Lower leg skin (tissue), 4 donors: ENCODE data around the gene THSD4. TPM values are rescaled to one million over a fixed set of nuclear protein-coding genes. Genes with fewer than 3 reads are reported as not detected.

Experiments used
- DNase-seq, 2 donors: peaks; one replicate each; pipeline ENCODE4 v3.0.0-alpha.2; 2019; ENCODE audit warnings: low spot score in 2 of 2
- H3K4me3 ChIP-seq: fragments of 200-600 bp; sonication (generic); 2 replicates; pipeline ENCODE4 v1.5.1; 2017; ENCODE audit warnings: mild to moderate bottlenecking, low read depth; ENCODE audit not compliant: poor library complexity, severe bottlenecking
- POLR2A ChIP-seq, 2 donors: fragments of 450-650 bp; IDR thresholded peaks; one replicate each; pipeline ENCODE4 v1.6.1; 2016 to 2017; ENCODE audit warnings: antibody characterized with exemption in 2 of 2, mild to moderate bottlenecking in 1 of 2, moderate library complexity in 1 of 2
- WGBS, 2 donors: methylation state at CpG; one replicate each; pipeline ENCODE4 v1.1.5; 2018; 5-methylcytosine and 5-hydroxymethylcytosine counted together
- intact Hi-C: fragments of 100-400 bp; cut with DNase I; formaldehyde crosslinking; loops from one replicate; pipeline ENCODE4 v1.15.0; 2023; ENCODE audit warnings: low total_unique reads
- total RNA-seq, 4 donors: library from RNA; depleted of rRNA; stranded (reverse); fragments of >200 nt; gene quantifications; one replicate each; pipeline ENCODE4 v1.1.0, GENCODE V29; 2016
- TF ChIP-seq, protein P1 (sequence below), 3 donors: fragments of 450-650 bp; IDR thresholded peaks; one replicate each; pipeline ENCODE4 v1.5.1; 2016; ENCODE audit warnings: antibody characterized with exemption in 3 of 3, mild to moderate bottlenecking in 3 of 3, moderate library complexity in 2 of 3

Gene THSD4
- total RNA-seq, 4 donors from 2014 or later = 9.3 to 39.2 (median 32.8) TPM

- no peak for TF ChIP-seq POLR2A (IDR thresholded peaks at IDR 0.05)
- TF ChIP-seq, protein P1, sequence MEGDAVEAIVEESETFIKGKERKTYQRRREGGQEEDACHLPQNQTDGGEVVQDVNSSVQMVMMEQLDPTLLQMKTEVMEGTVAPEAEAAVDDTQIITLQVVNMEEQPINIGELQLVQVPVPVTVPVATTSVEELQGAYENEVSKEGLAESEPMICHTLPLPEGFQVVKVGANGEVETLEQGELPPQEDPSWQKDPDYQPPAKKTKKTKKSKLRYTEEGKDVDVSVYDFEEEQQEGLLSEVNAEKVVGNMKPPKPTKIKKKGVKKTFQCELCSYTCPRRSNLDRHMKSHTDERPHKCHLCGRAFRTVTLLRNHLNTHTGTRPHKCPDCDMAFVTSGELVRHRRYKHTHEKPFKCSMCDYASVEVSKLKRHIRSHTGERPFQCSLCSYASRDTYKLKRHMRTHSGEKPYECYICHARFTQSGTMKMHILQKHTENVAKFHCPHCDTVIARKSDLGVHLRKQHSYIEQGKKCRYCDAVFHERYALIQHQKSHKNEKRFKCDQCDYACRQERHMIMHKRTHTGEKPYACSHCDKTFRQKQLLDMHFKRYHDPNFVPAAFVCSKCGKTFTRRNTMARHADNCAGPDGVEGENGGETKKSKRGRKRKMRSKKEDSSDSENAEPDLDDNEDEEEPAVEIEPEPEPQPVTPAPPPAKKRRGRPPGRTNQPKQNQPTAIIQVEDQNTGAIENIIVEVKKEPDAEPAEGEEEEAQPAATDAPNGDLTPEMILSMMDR (IDR thresholded peaks at IDR 0.05) = no peak
- intact Hi-C loops = no loop called here
- H3K4me3 ChIP-seq = no peak overlapping the region
- no peak for DNase-seq
- WGBS, 2 donors = 72 to 76% methylated on average over 16 of the region's 16 CpGs
Measured at GRCh38 chr15:71411538-71412482, 296.5 kb downstream of the THSD4 start.

DNA sequence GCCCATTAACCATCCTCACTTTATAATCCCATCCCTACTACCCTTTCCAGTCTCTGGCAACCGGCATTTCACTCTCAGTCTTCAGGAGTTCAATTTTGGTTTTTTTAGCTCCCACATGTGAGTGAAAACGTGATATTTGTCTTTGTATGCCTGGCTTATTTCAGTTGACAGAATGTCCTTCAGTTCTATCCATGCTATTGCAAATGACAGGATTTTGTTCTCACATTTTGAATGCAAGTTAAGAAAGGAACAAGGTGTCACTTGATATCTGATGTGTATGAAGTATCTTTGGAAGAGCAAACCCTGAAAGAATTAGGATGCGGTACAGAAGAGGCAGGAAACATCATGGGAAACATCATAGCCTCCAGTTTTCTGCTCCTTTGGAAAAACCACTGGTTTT, 298.1 kb downstream of the THSD4 start:
- 88 to 89% methylated on average over 3 of the region's 3 CpGs for WGBS, 2 donors
- DNase-seq = no peak
- H3K4me3 ChIP-seq = no peak overlapping the region
- TF ChIP-seq POLR2A (IDR thresholded peaks at IDR 0.05) = no peak
- TF ChIP-seq, protein P1 (IDR thresholded peaks at IDR 0.05) = no peak
- intact Hi-C loops = no loop called here

- 86 to 96% methylated on average over 2 of the region's 2 CpGs for WGBS, 2 donors
- TF ChIP-seq, protein P1 (IDR thresholded peaks at IDR 0.05) = no peak
- TF ChIP-seq POLR2A (IDR thresholded peaks at IDR 0.05) = no peak
- intact Hi-C loops = no loop called here
- DNase-seq = no peak
- H3K4me3 ChIP-seq = no peak overlapping the region
Measured at GRCh38 chr15:71414853-71415252, 299.6 kb downstream of the THSD4 start.

GRCh38 chr15:71422530-71423259, 307.4 kb downstream of the THSD4 start:
- TF ChIP-seq, protein P1 (IDR thresholded peaks at IDR 0.05) = no peak
- no peak for TF ChIP-seq POLR2A (IDR thresholded peaks at IDR 0.05)
- no peak overlapping the region for H3K4me3 ChIP-seq
- 91 to 96% methylated on average over 5 of the region's 5 CpGs for WGBS, 2 donors
- intact Hi-C loops = no loop called here
- no peak for DNase-seq

DNA sequence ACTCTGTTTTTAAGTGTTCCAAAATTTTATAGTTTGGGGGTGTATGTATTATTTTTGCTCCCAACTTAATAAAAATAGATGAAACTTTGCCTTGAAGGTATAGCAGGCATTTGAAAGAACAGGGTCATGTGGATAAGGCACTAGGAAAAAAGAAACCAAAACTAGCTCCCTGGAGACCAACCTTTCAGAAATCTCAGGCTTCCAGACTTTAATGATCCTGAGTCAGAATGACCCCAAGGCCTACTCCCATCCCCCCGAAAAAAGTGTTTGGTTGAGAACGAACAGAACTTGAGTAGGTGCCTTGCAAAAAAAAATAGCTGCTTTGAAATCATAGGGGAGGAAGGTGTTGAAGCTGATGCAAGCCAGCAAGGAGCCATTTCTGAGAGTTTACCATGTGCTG, 309.5 kb downstream of the THSD4 start:
- H3K4me3 ChIP-seq = no peak overlapping the region
- intact Hi-C loops = no loop called here
- WGBS, 2 donors = 77 to 86% methylated on average over 2 of the region's 2 CpGs
- TF ChIP-seq POLR2A (IDR thresholded peaks at IDR 0.05) = no peak
- TF ChIP-seq, protein P1 (IDR thresholded peaks at IDR 0.05) = no peak
- no peak for DNase-seq
